HepG2 (cell line): ENCODE measurements around the gene LYPD6B. TPM values are rescaled to one million over a fixed set of nuclear protein-coding genes. Genes with fewer than 3 reads are reported as not detected.
A peak's percentile ranks its signal among the peaks of the same experiment; 100 is the strongest.

ENCODE experiments used
- ATAC-seq: fragments of 200-7000 bp; cut with Tn5 transposase; 3 replicates; pipeline ENCODE4 v1.9.1; 2020; ENCODE audit warnings: mild to moderate bottlenecking, moderate library complexity
- BruUV-seq: library from RNA; stranded (reverse); fragments of 400-500 nt; replicated peaks from 2 replicates; lab custom pipeline; 2021; lab: Mats Ljungman, UMichigan
- CTCF ChIA-PET: fragments of 300-600 bp; formaldehyde crosslinking; extraction: SDS; loops from one replicate; lab custom pipeline; 2021; ENCODE audit warnings: low total read pairs, inconsistent platforms, low intra/inter-chr PET ratio; lab: Yijun Ruan, JAX
- POLR2A ChIA-PET: fragments of 350-600 bp; sonication (Branson Sonifier 250); formaldehyde crosslinking; loops from one replicate; lab custom pipeline; 2020; ENCODE audit warnings: antibody characterized with exemption, inconsistent platforms; lab: Yijun Ruan, JAX
- DNase-seq: peaks from one replicate; pipeline ENCODE4 v3.0.0-alpha.2; 2015; ENCODE audit warnings: low spot score
- FAIRE-seq: peaks from 3 replicates; lab custom pipeline; 2011; peaks lifted over from hg19 to GRCh38; lab: Jason Lieb, UNC
- H2AFZ ChIP-seq: one replicate; pipeline ENCODE4 v1.6.1; 2011; ENCODE audit warnings: low read length, inconsistent platforms
- H3K27ac ChIP-seq: fragments of 300-600 bp; 3 replicates; pipeline ENCODE4 v1.8.0; 2011; ENCODE audit warnings: mixed run types, mild to moderate bottlenecking, mixed read lengths, low read length, inconsistent platforms; ENCODE audit not compliant: insufficient read depth; ENCODE audit errors: extremely low read length
- H3K27me3 ChIP-seq, 2 experiments: fragments of 200-600 bp in 1 of 2; 2 replicates in 1 of 2; 3 replicates in 1 of 2; pipeline versions ENCODE4 v1.6.0 to v1.8.0; 2011; ENCODE audit warnings: low read length in 2 of 2, mild to moderate bottlenecking in 2 of 2, moderate library complexity in 2 of 2, inconsistent platforms in 1 of 2; ENCODE audit not compliant: insufficient read depth in 2 of 2, control insufficient read depth in 1 of 2
- H3K36me3 ChIP-seq, 2 experiments: fragments of 200-600 bp in 1 of 2; replicated peaks in 1 of 2; 2 replicates in 1 of 2; 3 replicates in 1 of 2; pipeline versions ENCODE4 v1.5.1 to v1.8.0; 2011; ENCODE audit warnings: low read length in 2 of 2, inconsistent platforms in 1 of 2; ENCODE audit not compliant: insufficient read depth in 2 of 2, control insufficient read depth in 1 of 2
- H3K4me1 ChIP-seq: 2 replicates; pipeline ENCODE4 v1.5.1; 2012; ENCODE audit warnings: low read length, inconsistent platforms; ENCODE audit not compliant: insufficient read depth
- H3K4me2 ChIP-seq: 2 replicates; pipeline ENCODE4 v1.6.0; 2011; ENCODE audit warnings: low read depth, low read length, inconsistent platforms
- H3K4me3 ChIP-seq, 3 experiments: fragments of 200-600 bp in 1 of 3; sonication (generic), shearing (Covaris generic) in 1 of 3; replicated peaks in 1 of 3; 2 replicates each; pipeline ENCODE4 v1.5.1; 2011 to 2016; ENCODE audit warnings: low read length in 3 of 3, inconsistent platforms in 2 of 3, low read depth in 2 of 3, mild to moderate bottlenecking in 2 of 3, control low read depth in 1 of 3, mixed read lengths in 1 of 3; ENCODE audit not compliant: insufficient read depth in 1 of 3
- H3K79me2 ChIP-seq: one replicate; pipeline ENCODE4 v1.6.1; 2011; ENCODE audit warnings: low read length, inconsistent platforms; ENCODE audit not compliant: insufficient read depth
- H3K9ac ChIP-seq: 2 replicates; pipeline ENCODE4 v1.6.0; 2011; ENCODE audit warnings: mild to moderate bottlenecking, low read depth, low read length, inconsistent platforms; ENCODE audit not compliant: insufficient read depth
- H3K9me3 ChIP-seq: 2 replicates; pipeline ENCODE4 v1.5.1; 2012; ENCODE audit warnings: mild to moderate bottlenecking, low read length
- H4K20me1 ChIP-seq: 2 replicates; pipeline ENCODE4 v1.6.0; 2011; ENCODE audit warnings: inconsistent platforms, mild to moderate bottlenecking, low read length, moderate library complexity; ENCODE audit not compliant: insufficient read depth
- ATF5 ChIP-seq: sonication (generic); formaldehyde crosslinking; IDR thresholded peaks from 2 replicates; pipeline ENCODE4 v1.4.0; 2020; ENCODE audit warnings: mild to moderate bottlenecking, low read depth, missing genetic modification reagents
- CCAR2 ChIP-seq: fragments of 200-400 bp; formaldehyde crosslinking; optimal IDR thresholded peaks from 2 replicates; pipeline ENCODE3; 2018; ENCODE audit warnings: low read depth, mild to moderate bottlenecking, low read length, moderate library complexity
- ETS1 ChIP-seq: sonication (generic); formaldehyde crosslinking; IDR thresholded peaks from 2 replicates; pipeline ENCODE4 v1.4.0; 2020; ENCODE audit warnings: missing genetic modification reagents
- HNF1A ChIP-seq, 2 experiments: sonication (generic) in 1 of 2; formaldehyde crosslinking in 1 of 2; IDR thresholded peaks; 2 replicates each; pipeline versions ENCODE4 v1.4.0 to v1.6.1; 2016 to 2020; ENCODE audit warnings: borderline replicate concordance in 1 of 2, low read depth in 1 of 2, mild to moderate bottlenecking in 1 of 2, missing genetic modification reagents in 1 of 2
- STAG1 ChIP-seq: sonication (generic); formaldehyde crosslinking; IDR thresholded peaks from 2 replicates; pipeline ENCODE4 v1.4.0; 2020; ENCODE audit warnings: missing genetic modification reagents
- ZNF607 ChIP-seq: sonication (generic); formaldehyde crosslinking; IDR thresholded peaks from 2 replicates; pipeline ENCODE4 v1.5.1; 2020; ENCODE audit warnings: missing genetic modification reagents, mild to moderate bottlenecking, borderline replicate concordance
- ZNF616 ChIP-seq: sonication (generic); formaldehyde crosslinking; IDR thresholded peaks from 2 replicates; pipeline ENCODE4 v1.5.0; 2020; ENCODE audit warnings: low read depth, mild to moderate bottlenecking, missing genetic modification reagents
- WGBS: methylation state at CpG from one replicate; pipeline ENCODE4 v1.1.6; 2017; ENCODE audit warnings: low lambda C conversion rate; 5-methylcytosine and 5-hydroxymethylcytosine counted together
- in situ Hi-C: cut with HindIII; loops from 2 replicates; pipeline ENCODE4 v1.10.0; 2017; ENCODE audit warnings: low pct_unique_long_range_greater_than_20kb; ENCODE audit not compliant: extremely low pct_ligation_motif_present
- intact Hi-C: fragments of 100-400 bp; cut with micrococcal nuclease; formaldehyde crosslinking; loops from one replicate; pipeline ENCODE4 v1.10.0; 2022; ENCODE audit not compliant: unreplicated experiment
- polyA plus RNA-seq, 8 experiments: library from polyadenylated mRNA; depleted of rRNA in 3 of 8; stranded (reverse) in 7 of 8; unstranded in 1 of 8; fragments of >200 nt; fragmentation: Illumina TruSeq in 4 of 8; extraction: Trizol in 4 of 8; gene quantifications; 2 replicates each; pipeline versions ENCODE4 v1.2.1 to v1.2.3, GENCODE V29; 2011 to 2016; ENCODE audit warnings: low read depth in 4 of 8, missing spikeins in 1 of 8, mixed read lengths in 1 of 8; ENCODE audit not compliant: insufficient read depth in 1 of 8
- total RNA-seq, 5 experiments: library from RNA; depleted of rRNA; stranded (reverse); fragments of >200 nt; fragmentation: Illumina TruSeq; extraction: Trizol; gene quantifications; 2 replicates each; pipeline ENCODE4 v1.2.3, GENCODE V29; 2016; ENCODE audit warnings: low read depth in 1 of 5

LYPD6B gene
- total and polyA plus RNA-seq, 2 of the 13 experiments (the other 11 are each of a cell fraction or from before 2014, with no cell fraction given), result not detected

- DNase-seq (no peak), FAIRE-seq (no peak), ATAC-seq (peak; percentile 59)
- ChIA-PET POLR2A (no interaction called here), CTCF (no interaction called here)
- no peak overlapping the region for H3K4me3 ChIP-seq
- in situ Hi-C loops (no loop called here), intact Hi-C loops (no loop called here)
- no peaks in the 10 kb centered on the region for H3K79me2 ChIP-seq
- WGBS, result 5% methylated on average over 4 of the region's 4 CpGs
- BruUV-seq, result no TSS peak
- H3K4me1 ChIP-seq, result no peaks in the 10 kb centered on the region
- no peak overlapping the region for H3K9ac ChIP-seq
- peaks cover 1 to 3% of the 10 kb centered on the region in 2 experiments; a peak in 1 of 5 replicates for H3K27me3 ChIP-seq
- no peaks in the 10 kb centered on the region for H3K36me3 ChIP-seq
- H3K27ac ChIP-seq, result no peak overlapping the region
- H3K4me2 ChIP-seq, result no peak overlapping the region
- TF ChIP-seq CCAR2 (no peak), STAG1 (CRISPR knock-in tag) (peak; percentile 9; the same call in 1 of the 2 replicates)
- no peak overlapping the region for H2AFZ ChIP-seq
- no peaks in the 10 kb centered on the region for H4K20me1 ChIP-seq
- no peaks in the 10 kb centered on the region for H3K9me3 ChIP-seq
Measured at GRCh38 chr2:149087751-149088150, 49.3 kb downstream of the LYPD6B start.

- ATAC-seq (no peak), FAIRE-seq (no peak), DNase-seq (no peak)
- in situ Hi-C loops (no loop called here), intact Hi-C loops (no loop called here)
- Histone ChIP-seq H3K9me3 (no peaks in the 10 kb centered on the region), H4K20me1 (no peaks in the 10 kb centered on the region), H2AFZ (no peak overlapping the region), H3K36me3 (no peaks in the 10 kb centered on the region), H3K79me2 (no peaks in the 10 kb centered on the region), H3K27ac (no peak overlapping the region), H3K4me2 (no peak overlapping the region), H3K9ac (no peak overlapping the region), H3K4me3 (no peak overlapping the region), H3K4me1 (no peaks in the 10 kb centered on the region), H3K27me3 (0 out of 5 replicates have a peak, but pooled peaks cover 0 to 1% of the 10 kb centered on the region in 2 experiments)
- POLR2A ChIA-PET, result no interaction called here
- CTCF ChIA-PET, result no interaction called here
- BruUV-seq, result no TSS peak
- TF ChIP-seq ZNF607 (CRISPR knock-in tag) (no peak), ZNF616 (CRISPR knock-in tag) (no peak), HNF1A (IDR thresholded peaks at IDR 0.05; ENCODE audit: low read depth) (no peak), HNF1A (CRISPR knock-in tag; IDR thresholded peaks at IDR 0.05; ENCODE audit: borderline replicate concordance) (no peak), ATF5 (CRISPR knock-in tag) (no peak), ETS1 (CRISPR knock-in tag) (no peak)
Measured at GRCh38 chr2:149089068-149089467, 50.6 kb downstream of the LYPD6B start.
